Effector CD8-positive, alpha-beta T cell (primary cell): Measurements from ENCODE around the gene NR1H2.
"Not testable (repeated sequence)": the region's sequence is repeated elsewhere in the genome, so short reads cannot be mapped to it uniquely, and the experiment has no call there.

Experiments used
- DNase-seq: peaks from one replicate; lab custom pipeline; 2025; lab: John Stamatoyannopoulos, UW

Gene NR1H2

DNA sequence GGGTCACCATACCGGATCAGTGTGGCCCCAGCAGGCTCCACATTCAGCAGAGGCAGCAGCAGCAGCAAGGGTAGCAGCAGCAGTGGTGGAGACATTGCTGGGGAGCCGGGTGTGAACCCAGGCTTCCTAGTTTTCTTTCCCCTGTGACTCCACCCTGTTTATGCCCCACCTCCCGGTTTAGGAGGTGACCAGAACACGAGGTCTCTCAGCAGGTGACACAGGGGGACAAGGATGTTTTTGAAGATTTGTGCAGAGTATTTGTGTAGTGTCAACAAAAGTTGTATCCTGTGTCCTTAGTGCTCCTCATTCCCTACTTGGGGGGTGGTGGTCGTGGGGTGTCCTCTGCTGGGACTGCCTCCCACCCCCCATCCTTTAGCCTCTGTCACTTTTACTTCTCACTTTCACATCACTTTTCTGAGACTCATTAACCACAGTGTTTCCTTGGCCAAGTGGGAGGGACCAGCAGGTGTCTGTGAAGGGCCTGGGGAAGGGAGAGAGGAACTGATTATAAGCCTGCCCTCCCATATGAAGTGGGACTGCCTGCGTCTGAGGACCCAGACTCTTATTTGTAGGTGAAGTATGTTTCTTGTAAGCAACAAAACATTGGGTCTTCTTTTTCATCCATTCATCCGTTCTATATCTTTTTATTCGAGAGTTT is 31.5 kb upstream of the NR1H2 start:
- no peak for DNase-seq

DNA sequence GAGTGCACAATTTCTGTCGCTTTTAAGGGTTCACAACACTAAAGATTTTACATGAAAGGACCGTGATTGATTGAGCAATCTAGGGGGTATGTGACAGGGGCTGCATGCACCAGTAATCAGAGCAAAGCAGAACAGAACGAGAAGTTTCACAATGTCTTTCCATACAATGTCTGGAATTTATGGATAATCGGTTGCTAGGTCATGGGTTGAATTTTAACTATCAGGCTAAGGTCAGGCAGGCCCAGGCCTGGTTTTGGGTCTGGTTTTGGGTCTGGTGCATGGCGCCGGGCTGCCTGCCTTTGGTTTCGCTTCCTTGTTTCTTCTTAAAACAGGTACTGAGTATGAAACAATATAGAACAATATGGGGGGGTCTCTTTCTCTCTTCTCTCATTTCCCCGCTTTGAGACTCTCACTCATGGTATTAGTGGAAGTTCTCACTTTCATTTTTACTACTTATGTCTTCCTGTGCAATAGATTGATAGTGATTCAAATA is 29.1 kb upstream of the NR1H2 start:
- DNase-seq: not testable (repeated sequence)

DNA sequence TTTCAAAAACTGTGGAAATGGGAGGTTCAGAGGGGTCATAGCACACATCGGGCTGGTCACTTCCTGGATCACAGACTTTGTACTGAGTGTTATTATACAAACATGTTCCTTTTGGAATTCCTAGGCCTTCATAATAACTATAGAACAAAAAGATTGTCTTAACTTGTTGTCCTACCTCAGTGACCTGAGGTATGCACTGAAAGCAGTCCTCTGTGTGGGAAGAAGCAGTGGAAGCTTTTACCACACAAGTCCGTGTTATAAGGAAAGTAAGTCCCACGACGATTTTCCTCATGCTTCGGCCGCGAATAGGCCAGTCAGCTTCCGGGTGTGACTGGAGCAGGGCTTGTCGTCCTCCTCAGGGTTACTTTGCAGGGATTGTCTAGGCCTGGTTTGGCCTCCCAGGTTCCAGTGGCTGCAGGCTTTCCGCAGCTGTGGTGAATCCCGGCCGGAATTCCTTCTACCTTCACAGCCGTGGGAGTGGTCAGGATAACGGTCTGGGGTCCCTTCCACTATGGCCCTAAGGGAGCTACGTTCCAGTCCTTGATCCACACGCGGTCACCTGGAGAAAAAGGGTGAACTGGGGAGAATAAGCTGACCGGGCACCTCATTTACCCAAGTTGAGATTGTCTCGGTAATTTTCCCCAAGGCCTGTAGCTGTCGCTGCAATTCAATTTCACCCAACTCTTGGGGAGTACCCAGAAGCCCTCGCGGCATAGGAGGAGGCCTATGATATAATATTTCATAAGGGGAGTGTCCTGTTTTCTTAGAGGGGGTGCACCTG is 26.8 kb upstream of the NR1H2 start:
- DNase-seq: no peak

DNA sequence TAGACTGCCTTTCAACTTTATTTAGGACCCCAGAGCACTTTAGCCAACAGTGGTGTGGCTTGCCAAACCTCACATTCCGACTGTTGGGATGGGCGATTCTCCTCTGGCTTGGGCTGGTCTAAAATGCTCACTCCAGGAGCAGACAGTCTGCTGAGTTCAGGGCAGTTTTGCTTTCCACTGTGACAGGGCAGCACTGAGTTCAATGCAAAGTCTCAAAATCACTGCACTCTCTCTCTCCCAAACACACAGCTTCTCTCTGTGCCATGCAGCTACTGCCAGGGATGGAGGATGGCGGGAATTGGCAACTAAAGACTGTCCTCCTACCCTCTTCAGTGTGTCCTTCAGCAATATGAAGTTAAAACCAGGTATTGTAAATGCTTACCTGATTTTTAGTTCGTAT is 24.0 kb upstream of the NR1H2 start:
- no peak for DNase-seq

DNA sequence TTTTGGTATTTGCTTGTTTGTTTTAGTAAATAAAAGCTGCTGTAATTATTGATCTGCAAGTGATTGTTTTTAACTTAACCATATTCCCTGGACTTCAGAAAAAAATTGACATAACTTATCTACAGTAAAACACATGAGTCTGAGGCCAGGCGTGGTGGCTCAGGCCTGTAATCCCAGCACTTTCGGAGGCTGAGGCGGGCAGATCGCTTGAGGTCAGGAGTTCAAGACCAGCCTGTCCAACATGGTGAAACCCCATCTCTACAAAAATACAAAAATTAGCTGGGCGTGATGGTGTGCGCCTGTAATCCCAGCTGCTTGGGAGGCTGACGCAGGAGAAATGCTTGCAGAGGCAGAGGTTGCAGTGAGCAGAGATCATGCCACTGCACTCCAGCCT is 22.8 kb upstream of the NR1H2 start:
- DNase-seq: not testable (repeated sequence)

DNA sequence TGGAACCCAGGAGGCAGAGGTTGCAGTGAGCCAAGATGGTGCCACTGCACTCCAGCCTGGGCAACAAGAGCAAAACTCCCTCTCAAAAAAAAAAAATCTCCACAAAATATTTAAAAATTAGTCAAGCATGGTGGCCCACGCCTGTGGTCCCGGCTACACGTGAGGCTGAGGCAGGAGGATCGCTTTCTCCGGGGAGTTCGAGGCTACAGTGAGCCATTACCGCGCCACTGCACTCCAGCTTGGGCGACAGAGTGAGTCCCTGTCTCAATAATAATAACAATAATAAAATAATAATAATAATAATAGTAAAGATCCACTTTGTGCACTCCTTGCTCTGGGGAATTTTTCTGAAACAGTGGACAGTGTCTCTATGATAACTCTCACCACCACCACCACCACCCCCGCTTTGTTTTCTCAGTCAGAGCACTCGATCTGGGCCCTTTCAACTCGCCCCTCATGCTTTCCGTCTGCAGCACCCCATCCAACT is 19.5 kb upstream of the NR1H2 start:
- no peak for DNase-seq

DNA sequence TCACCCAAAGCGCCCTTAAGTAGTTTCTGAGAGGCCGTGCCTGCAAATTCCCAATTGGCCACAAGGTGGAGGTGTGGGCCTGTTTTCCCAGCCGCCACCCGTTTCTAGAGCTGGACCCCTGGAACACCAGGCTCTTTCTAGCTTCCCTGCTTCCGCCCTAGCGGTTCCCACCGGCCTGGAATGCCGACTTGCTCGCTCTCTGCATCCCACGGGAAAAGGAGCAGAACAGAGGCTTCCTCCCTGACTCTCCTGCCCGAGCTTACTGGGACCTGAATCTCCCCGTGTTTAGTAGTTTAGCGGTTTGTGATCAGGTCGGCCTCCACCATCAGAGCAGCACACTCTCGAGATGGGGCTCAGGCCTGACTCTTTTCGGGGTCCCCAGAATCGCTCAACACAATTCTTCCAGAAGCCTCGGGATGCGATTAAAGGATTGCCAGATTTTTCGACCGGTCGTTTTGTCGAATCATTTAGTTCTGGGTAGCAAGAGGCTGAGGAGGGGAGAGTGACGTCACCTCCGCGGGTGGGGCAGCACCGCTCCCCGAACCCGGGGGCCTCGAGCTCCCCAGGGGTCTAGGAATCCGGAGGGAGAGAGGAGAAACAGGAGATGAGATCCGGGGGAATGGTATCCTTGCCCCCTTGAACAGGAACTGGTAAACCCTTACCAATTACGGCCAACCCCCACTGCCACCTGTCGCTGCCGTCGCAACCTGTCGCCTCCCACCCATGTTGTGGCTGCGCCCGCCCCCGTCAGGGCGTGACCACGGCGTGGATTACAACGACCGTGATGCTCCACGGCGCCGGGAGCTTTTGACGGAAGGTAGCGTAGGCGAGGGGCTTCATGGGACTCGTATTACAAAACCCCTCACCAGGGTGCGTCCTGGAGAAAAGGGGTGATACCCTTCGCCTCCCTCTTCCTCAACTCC is 18.8 kb upstream of the NR1H2 start:
- peak; percentile 80 for DNase-seq

DNA sequence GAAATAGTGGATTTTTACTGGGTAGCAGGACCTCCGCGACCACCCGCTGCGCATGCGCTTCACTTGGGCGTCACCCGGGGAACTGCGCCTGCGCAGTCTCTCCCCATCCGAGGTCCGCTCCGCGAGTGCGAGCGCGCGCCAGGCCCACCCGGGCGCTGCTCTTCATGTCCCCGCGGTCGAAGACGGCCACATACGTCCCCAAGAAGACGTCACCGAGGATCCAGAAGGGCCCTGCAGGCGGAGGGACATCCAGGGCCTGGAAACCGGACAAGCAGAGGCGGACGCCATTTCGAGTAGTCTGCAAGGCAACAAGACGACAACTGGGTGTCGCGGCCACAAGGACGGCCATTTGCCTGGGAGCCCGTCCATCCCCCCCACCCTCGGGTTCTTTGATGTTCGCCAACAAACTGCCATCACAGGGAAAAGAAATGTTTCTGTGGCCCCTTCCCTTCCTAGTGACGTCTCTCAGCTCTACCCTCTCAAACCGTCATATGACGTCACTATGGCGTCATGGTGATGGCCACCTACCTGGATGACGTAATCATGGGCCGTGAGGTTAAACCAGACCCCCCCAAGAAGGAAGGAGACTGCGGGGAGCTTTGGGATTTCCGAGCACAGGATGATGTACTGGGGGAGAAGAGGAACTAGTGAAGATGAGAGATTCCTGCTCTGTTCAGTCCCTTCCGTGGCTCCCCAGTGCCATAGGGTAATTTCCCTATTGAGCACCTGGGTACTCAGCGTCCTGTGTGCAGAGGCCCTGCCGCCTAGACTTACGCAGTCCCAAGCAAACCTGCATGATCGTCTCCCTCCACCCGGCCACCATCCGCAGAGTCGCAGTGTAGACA is 17.6 kb upstream of the NR1H2 start:
- DNase-seq: peak; percentile 68

DNA sequence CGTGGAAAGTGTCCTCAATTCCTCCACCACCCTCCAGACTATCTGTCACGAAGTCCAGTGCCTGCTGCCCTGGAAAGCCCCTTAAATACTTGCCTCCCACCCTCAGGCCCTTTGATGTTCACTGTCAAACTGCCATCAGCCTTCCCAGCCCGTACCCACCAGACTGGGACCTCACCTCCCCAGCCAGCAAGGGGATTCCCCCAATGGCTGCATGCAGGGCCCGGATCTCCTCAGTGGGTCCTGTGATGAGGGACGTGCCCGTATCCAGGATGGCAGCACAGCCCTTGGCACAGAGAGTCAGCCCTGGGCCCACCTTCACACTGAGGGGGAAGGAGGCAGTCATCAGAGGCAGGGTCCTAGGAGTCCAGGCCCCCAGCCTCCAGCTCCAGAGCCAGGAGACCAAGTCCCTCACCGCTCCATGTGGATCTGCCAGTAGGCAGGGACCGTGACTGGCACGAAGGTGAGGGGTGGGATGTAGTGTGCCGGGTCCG is 16.9 kb upstream of the NR1H2 start:
- no peak for DNase-seq

DNA sequence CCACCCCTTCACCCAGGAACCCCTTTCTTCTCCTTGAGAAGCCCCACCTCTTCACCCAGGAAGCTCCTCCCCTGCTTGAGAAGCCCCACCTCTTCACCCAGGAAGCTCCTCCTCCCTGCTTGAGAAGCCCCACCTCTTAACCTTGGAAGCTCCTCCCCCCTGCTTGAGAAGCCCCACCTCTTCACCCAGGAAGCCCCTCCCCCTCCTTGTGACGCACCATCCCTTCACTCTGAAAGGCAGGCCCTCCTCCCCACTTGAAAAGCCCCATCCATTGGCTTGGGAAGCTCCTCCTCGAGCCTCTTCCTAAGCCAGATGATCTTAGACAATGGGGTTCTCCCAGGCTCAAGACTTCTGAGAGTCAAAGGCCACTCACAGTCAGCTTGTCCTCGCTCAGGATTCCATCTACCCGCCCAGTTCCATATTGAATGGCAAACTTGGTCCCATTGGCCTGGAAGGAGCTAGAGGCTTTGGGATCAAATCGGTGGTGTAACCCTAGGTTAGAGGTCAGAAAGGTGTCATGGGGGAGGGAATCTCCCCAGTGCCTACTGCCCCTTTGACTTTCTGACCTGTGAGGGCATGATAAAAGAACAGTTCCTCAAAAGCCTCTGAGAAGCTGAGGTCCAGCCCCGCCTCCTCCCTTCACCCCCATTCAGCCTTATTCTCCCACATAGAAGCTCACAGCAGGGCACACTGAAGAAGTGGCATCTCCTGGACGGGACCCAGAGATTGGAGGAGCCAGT is 14.8 kb upstream of the NR1H2 start:
- no peak for DNase-seq

DNA sequence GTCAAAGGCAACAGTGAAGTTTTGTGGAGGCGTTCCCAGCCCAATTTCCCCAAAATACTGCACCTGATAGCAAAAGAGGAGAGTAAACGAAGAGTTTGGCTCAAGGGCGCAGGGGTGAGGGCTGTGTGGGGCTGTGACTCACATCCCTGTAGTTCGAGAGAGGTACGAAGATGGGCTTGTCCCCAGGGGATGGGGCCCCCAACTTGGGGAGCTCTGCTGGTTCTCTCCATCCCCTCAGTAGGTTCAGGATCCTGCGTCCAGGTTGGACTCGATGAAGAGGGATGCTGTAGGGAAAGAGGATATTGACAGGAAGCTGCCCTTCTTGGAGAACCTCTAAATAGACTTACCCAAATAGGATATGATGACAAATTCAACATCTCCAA is 14.2 kb upstream of the NR1H2 start:
- DNase-seq: no peak

DNA sequence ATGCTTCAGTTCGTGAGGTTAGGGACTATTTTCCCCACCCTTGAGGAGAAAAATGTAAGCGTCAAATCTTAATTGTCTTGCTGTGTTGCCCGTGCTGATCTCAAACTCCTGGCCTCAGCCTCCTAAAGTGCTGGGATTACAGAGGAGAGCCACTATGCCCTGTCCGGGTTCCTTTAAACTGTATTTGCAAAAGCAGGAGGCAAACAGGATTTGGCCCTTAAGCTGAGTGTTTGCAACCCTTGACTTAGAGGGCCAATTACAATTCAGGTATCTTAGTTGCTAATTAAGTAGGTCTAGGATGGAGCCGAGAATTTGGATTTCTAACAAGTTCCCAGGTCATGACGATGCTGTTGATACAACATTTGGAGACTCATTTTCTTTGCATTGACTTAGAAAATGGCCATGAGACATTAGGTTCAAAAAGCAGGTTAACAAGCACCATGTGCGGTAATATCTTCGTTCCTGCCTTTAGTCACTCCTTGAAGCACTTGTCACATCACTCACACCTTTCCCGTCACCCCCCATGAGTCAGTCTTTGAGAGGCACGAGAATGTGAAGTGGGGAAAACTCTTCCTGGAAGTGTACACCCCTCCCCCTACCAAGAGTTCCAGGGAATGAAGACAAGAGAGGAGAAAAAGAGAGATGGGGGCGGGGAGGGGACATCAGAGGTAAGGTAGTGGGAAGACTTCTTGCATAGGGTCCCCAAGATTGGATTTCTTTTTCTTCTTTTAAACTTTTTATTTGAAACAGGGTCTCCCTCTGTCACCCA is 13.4 kb upstream of the NR1H2 start:
- DNase-seq: no peak

DNA sequence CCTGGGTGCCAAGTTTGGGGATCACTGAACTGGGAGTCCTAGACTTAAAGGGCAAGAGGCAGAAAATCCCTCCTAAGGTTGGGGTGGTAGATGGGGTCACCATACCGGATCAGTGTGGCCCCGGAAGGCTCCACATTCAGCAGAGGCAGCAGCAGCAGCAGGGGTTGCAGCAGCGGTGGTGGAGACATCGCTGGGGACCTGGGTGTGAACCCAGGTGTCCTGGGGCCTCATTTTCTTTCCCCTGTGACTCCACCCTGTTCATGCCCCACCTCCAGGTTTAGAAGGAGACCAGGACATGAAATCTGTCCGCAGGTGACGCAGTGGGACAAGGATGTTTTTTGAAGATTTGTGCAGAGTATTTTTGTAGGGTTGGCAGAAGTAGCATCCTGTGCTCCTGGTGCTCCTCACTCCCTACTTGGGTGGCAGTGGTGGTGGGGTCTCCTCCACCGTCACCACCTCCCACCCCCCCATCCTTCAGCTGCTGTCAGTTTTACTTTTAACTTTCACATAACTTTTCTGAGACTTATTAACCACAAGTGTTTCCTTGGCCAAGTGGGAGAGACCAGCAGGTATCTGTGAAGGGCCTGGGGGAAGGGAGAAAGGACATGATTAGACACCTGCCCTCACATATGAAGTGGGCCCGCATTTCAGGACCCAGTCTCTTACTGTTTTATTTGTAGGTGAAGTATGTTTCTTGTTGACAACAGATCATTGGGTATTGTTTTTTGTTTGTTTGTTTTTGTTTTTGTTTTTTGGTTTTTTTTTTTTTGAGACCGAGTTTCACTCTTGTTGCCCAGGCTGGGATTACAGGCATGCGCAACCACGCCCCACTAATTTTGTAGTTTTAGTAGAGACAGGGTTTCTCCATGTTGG is 10.6 kb upstream of the NR1H2 start, which contains the start of gene NAPSA:
Gene NAPSA, minus strand, starts transcription at position 206 of the 873 bp plus-strand sequence. Its CDS starts 18 bp downstream, at position 188.
- no peak for DNase-seq

DNA sequence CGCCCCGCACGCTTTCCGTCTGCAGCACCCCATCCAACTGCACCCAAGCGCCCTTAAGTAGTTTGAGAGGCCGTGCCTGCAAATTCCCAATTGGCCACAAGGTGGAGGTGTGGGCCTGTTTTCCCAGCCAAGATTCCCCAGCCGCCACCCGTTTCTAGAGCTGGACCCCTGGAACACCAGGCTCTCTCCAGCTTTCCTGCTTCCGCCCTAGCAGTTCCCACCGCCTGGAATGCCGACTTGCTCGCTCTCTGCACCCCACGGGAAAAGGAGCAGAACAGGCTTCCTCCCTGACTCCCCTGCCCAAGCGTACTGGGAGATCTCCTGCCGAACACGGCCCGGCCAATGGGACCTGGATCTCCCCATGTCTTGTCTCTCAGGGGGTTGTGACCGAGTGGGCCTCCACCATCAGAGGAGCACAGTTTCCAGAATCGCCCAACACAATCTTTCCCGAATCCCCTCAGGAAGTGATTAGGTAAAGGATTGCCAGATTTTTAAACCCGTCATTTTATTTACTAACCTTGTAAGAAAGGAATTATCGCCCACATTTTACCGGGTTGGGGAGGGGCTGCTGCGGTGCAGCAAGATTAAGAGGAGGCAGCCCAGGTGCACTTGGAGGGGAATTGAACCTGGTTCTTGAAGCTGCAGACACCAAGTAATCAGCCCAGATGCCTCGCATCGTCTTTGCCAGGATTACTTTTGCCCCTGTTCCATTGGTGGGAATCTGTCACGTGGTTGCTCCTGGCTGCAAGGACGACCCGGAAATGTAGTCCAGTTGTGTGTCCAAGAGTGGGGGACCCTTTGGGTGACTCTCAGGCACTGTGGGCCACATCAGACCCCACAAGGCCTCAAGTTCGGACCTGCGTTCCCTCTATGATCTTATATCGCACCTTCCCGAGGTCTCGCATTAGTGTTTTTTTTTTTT is 7.3 kb upstream of the NR1H2 start:
- peak; percentile 72 for DNase-seq

DNA sequence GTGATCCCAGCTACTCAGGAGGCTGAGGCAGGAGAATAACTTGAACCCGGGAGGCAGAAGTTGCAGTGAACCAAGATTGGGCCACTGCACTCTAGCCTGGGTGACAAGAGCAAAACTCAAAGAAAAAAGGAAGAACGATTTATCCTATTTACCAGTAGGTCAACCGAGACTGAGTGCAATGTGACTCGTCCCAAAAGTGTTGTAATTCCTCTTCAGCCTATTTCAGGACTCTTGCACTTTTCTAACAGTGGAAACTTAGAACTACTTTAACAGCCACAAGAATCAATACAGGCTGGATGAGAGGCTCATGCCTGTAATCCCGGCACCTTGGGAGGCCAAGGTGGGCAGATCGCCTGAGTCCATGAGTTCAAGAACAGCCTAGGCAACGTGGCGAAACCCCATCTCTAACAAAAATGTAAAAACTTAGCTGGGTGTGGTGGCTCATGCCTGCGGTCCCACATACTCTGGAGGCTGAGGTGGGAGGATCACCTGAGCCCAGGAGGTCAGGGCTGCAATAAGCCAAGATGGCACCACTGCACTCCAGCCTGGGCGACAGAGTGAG is 4.3 kb upstream of the NR1H2 start:
- no peak for DNase-seq

DNA sequence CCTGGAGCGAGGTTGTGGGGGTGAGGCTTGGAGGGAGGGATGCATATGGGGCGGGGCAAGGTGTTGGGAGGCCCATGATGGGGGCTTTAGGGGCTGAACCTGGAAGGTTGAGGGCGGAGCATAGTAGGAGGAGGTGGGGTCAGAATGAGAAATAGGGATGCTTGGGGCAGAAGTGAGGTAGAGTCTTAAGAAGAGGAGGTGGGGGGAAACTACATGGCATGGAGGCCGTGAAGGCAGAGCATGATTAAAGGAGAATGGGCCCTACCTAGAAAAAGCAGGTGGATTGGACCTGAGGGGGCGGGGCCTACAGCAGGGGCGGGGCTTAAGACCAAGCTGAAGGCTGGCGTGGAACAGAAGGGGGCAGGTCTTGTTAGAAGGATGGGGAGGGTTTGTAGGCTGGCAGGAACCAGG is 799 bp downstream of the NR1H2 start:
- DNase-seq: peak; percentile 59

DNA sequence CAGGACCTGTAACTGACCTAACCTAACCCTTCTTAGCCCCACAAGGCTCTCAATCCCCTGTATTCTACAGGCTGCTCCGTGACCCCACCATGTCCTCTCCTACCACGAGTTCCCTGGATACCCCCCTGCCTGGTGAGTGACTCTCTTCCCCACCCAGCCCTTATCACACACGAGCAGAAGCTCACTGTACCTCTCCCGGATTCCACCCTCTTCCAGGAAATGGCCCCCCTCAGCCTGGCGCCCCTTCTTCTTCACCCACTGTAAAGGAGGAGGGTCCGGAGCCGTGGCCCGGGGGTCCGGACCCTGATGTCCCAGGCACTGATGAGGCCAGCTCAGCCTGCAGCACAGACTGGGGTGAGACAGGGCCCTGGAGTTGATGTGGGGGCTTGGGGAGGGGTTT is 1.3 kb downstream of the NR1H2 start:
- no peak for DNase-seq
